Panc1 (cell line): ENCODE data around the gene ADM2. TPM values are rescaled to one million over a fixed set of nuclear protein-coding genes. Genes with fewer than 3 reads are reported as not detected.

Source experiments
- ATAC-seq: fragments of 200-7000 bp; cut with Tn5 transposase; 2 replicates; pipeline ENCODE4 v1.9.1; 2020; ENCODE audit warnings: mild to moderate bottlenecking, moderate library complexity
- BruUV-seq: library from RNA; stranded (reverse); fragments of 400-500 nt; replicated peaks from 2 replicates; lab custom pipeline; 2021; lab: Mats Ljungman, UMichigan
- CTCF ChIA-PET: fragments of 300-600 bp; sonication (Branson Sonifier 250); formaldehyde crosslinking; loops from one replicate; lab custom pipeline; 2022; ENCODE audit warnings: antibody characterized with exemption; lab: Charles Lee
- POLR2A ChIA-PET: fragments of 300-600 bp; sonication (Branson Sonifier 250); formaldehyde crosslinking; loops from one replicate; lab custom pipeline; 2022; ENCODE audit warnings: antibody characterized with exemption; lab: Charles Lee
- DNase-seq: peaks from one replicate; pipeline ENCODE4 v3.0.0-alpha.2; 2010; ENCODE audit warnings: low read depth, low spot score
- H3K27ac ChIP-seq: 2 replicates; pipeline ENCODE4 v1.5.1; 2011; ENCODE audit warnings: mild to moderate bottlenecking, low read length, inconsistent platforms
- H3K27me3 ChIP-seq: fragments of 200-500 bp; sonication (Bioruptor generic); 2 replicates; pipeline ENCODE4 v1.6.0; 2014; ENCODE audit warnings: low read length, inconsistent platforms; ENCODE audit not compliant: control insufficient read depth, insufficient read depth
- H3K36me3 ChIP-seq: fragments of 200-500 bp; sonication (Bioruptor generic); 2 replicates; pipeline ENCODE4 v1.5.1; 2014; ENCODE audit warnings: inconsistent platforms, mild to moderate bottlenecking, low read length, moderate library complexity; ENCODE audit not compliant: control insufficient read depth, insufficient read depth
- H3K4me1 ChIP-seq: 2 replicates; pipeline ENCODE4 v1.5.1; 2011; ENCODE audit warnings: inconsistent platforms, mild to moderate bottlenecking, low read length, moderate library complexity; ENCODE audit not compliant: control insufficient read depth, insufficient read depth
- H3K4me3 ChIP-seq, 2 experiments: 2 replicates each; pipeline ENCODE4 v1.5.1; 2011 to 2012; ENCODE audit warnings: low read depth in 2 of 2, low read length in 2 of 2, mild to moderate bottlenecking in 2 of 2, inconsistent platforms in 1 of 2, moderate library complexity in 1 of 2
- H3K9me3 ChIP-seq: fragments of 200-500 bp; sonication (Bioruptor generic); 2 replicates; pipeline ENCODE4 v1.5.1; 2014; ENCODE audit warnings: low read depth, mild to moderate bottlenecking, inconsistent platforms, low read length, moderate library complexity; ENCODE audit not compliant: control insufficient read depth, insufficient read depth
- POLR2AphosphoS5 ChIP-seq: IDR thresholded peaks from 2 replicates; pipeline ENCODE4 v1.6.1; 2012; ENCODE audit warnings: mild to moderate bottlenecking, low read depth, low read length, moderate library complexity
- SIN3A ChIP-seq: IDR thresholded peaks from 2 replicates; pipeline ENCODE4 v1.6.1; 2012; ENCODE audit warnings: low read depth, mild to moderate bottlenecking, low read length, moderate library complexity, borderline replicate concordance; ENCODE audit not compliant: insufficient read depth
- TCF7L2 ChIP-seq: IDR thresholded peaks from 2 replicates; pipeline ENCODE4 v1.6.1; 2011; ENCODE audit warnings: mild to moderate bottlenecking, low read depth, low read length, inconsistent platforms
- in situ Hi-C: cut with HindIII; loops from 2 replicates; pipeline ENCODE4 v1.10.0; 2016; ENCODE audit warnings: low sequenced_read_pairs, low pct_unique_long_range_greater_than_20kb
- intact Hi-C: fragments of 100-400 bp; cut with micrococcal nuclease; formaldehyde crosslinking; loops from one replicate; pipeline ENCODE4 v1.10.0; 2022; ENCODE audit not compliant: unreplicated experiment
- total RNA-seq: library from RNA; stranded (reverse); gene quantifications from one replicate; pipeline ENCODE4 v1.2.1, GENCODE V29; 2021; ENCODE audit not compliant: unreplicated experiment
- TF ChIP-seq, protein P1 (sequence below), 2 experiments: IDR thresholded peaks; 2 replicates each; pipeline ENCODE4 v1.6.1; 2011 to 2012; ENCODE audit warnings: low read depth in 2 of 2, control low read depth in 1 of 2, low read length in 1 of 2, mild to moderate bottlenecking in 1 of 2, moderate library complexity in 1 of 2; ENCODE audit not compliant: insufficient read depth in 1 of 2
- TF ChIP-seq, protein P2 (sequence below): fragments of 450-650 bp; IDR thresholded peaks from 2 replicates; pipeline ENCODE4 v1.5.1; 2017; ENCODE audit warnings: mild to moderate bottlenecking

ADM2 gene
- total RNA-seq, 1 experiment from 2014 or later = 3.9 TPM

DNA sequence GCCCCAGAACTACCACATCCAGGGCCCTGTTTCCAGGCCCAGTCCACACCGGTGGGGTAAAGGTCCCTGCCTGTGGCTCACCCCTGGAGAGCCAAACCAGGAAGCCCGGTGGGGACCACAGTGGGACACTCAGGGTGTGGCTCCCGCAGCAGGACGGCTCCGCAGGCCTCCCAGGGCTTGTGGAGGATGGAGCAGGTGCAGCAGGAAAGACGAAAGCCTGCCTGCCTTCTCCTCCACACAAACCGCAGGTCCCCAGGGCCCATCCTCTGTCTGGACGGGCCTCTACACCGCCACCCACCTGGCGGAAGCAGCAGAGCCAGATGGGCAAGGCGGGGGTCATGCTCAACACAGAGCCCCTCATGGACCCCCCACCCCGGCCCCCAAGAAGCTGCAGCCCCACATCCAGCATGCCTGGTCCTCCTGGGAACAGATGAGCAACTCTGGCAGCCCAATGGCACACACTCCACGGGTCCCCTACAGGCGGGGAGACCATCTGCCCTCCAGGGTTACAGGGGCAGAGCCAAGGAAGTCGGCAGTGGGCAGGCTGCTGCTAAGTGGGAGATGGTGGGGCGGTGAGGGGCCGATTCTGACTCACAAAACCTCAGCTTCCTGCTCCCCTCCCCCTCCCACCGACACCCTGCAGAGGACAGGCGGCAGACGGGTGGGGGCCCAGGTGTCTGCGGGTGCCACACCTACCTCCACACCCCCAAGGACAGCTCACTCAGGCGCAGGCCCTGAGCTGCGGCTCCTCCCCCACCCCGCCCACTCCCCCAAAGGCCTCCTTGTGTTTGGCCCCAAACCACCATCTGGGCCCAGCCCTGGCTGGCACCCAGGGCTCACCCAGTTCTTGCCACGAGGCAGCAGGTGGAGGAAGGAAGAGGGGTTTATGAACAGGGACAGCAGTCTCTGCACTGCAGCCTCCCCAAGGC lies 11.7 kb upstream of the ADM2 start:
- Histone ChIP-seq H3K9me3 (no peaks in the 10 kb centered on the region), H3K4me3 (no peak overlapping the region), H3K27ac (no peak overlapping the region), H3K4me1 (peaks cover 11% of the 10 kb centered on the region), H3K36me3 (no peaks in the 10 kb centered on the region; the same call in 1 of the 2 replicates), H3K27me3 (no peaks in the 10 kb centered on the region)
- ChIA-PET CTCF (no interaction called here), POLR2A (no interaction called here)
- no peak for TF ChIP-seq TCF7L2
- TF ChIP-seq, protein P1, sequence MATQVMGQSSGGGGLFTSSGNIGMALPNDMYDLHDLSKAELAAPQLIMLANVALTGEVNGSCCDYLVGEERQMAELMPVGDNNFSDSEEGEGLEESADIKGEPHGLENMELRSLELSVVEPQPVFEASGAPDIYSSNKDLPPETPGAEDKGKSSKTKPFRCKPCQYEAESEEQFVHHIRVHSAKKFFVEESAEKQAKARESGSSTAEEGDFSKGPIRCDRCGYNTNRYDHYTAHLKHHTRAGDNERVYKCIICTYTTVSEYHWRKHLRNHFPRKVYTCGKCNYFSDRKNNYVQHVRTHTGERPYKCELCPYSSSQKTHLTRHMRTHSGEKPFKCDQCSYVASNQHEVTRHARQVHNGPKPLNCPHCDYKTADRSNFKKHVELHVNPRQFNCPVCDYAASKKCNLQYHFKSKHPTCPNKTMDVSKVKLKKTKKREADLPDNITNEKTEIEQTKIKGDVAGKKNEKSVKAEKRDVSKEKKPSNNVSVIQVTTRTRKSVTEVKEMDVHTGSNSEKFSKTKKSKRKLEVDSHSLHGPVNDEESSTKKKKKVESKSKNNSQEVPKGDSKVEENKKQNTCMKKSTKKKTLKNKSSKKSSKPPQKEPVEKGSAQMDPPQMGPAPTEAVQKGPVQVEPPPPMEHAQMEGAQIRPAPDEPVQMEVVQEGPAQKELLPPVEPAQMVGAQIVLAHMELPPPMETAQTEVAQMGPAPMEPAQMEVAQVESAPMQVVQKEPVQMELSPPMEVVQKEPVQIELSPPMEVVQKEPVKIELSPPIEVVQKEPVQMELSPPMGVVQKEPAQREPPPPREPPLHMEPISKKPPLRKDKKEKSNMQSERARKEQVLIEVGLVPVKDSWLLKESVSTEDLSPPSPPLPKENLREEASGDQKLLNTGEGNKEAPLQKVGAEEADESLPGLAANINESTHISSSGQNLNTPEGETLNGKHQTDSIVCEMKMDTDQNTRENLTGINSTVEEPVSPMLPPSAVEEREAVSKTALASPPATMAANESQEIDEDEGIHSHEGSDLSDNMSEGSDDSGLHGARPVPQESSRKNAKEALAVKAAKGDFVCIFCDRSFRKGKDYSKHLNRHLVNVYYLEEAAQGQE (IDR thresholded peaks at IDR 0.05; ENCODE audit: insufficient read depth in 1 of 2, low read depth in 2 of 2, low read length in 1 of 2) = no peak
- TF ChIP-seq POLR2AphosphoS5 = no peak
- DNase-seq (no peak), ATAC-seq (no peak)
- BruUV-seq = no TSS peak
- in situ Hi-C loops = no loop called here
- intact Hi-C loops = no loop called here

DNA sequence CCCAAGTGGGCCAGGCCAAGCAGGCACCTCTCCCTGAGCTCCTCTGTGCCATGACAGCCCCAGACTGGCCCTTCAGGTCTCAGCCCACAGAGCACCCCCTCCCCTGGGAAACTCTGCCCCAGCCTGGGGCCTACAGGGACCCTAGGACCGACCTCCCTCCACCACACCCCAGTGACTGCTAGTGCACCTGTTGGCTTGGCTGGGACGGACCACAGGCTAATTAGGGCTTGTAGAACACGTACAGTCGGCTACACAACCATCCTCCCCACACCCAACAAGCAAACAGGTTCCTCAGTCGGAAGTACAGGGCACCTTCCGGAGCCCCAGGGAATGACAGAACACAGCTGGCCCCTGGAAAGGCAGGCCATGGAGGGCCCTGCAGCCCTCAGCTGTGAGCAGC lies 10.9 kb upstream of the ADM2 start:
- intact Hi-C loops = no loop called here
- peaks cover 13% of the 10 kb centered on the region for H3K4me1 ChIP-seq
- H3K36me3 ChIP-seq = no peaks in the 10 kb centered on the region; the same call in 1 of the 2 replicates
- ATAC-seq (no peak), DNase-seq (no peak)
- in situ Hi-C loops = no loop called here
- ChIA-PET CTCF (interaction anchor here (0.5 kb wide), 1 partner anchor 19 kb away, joined by 7 read pairs; no protein-coding TSS in a partner anchor), POLR2A (no interaction called here)
- TF ChIP-seq, protein P1 (IDR thresholded peaks at IDR 0.05; ENCODE audit: insufficient read depth in 1 of 2, low read depth in 2 of 2, low read length in 1 of 2) = no peak
- TF ChIP-seq SIN3A (no peak), POLR2AphosphoS5 (no peak), TCF7L2 (no peak)
- TF ChIP-seq, protein P2, sequence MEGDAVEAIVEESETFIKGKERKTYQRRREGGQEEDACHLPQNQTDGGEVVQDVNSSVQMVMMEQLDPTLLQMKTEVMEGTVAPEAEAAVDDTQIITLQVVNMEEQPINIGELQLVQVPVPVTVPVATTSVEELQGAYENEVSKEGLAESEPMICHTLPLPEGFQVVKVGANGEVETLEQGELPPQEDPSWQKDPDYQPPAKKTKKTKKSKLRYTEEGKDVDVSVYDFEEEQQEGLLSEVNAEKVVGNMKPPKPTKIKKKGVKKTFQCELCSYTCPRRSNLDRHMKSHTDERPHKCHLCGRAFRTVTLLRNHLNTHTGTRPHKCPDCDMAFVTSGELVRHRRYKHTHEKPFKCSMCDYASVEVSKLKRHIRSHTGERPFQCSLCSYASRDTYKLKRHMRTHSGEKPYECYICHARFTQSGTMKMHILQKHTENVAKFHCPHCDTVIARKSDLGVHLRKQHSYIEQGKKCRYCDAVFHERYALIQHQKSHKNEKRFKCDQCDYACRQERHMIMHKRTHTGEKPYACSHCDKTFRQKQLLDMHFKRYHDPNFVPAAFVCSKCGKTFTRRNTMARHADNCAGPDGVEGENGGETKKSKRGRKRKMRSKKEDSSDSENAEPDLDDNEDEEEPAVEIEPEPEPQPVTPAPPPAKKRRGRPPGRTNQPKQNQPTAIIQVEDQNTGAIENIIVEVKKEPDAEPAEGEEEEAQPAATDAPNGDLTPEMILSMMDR = no peak
- H3K27ac ChIP-seq = no peak overlapping the region
- H3K4me3 ChIP-seq = no peak overlapping the region
- no peaks in the 10 kb centered on the region for H3K27me3 ChIP-seq
- no TSS peak for BruUV-seq
- no peaks in the 10 kb centered on the region for H3K9me3 ChIP-seq
